Colonic mucosa (tissue), 4 donors: Measurements from ENCODE around the gene SI. TPM values are rescaled to one million over a fixed set of nuclear protein-coding genes. Genes with fewer than 3 reads are reported as not detected.

Source experiments
- DNase-seq: peaks from one replicate; pipeline ENCODE4 v3.0.0-alpha.2; 2020
- H3K27ac ChIP-seq: fragments of 200-600 bp; one replicate; pipeline ENCODE4 v1.8.0; 2021
- H3K27me3 ChIP-seq: fragments of 200-600 bp; one replicate; pipeline ENCODE4 v1.8.0; 2021
- H3K36me3 ChIP-seq: fragments of 200-600 bp; one replicate; pipeline ENCODE4 v1.8.0; 2021
- H3K4me1 ChIP-seq: fragments of 200-600 bp; one replicate; pipeline ENCODE4 v1.8.0; 2021; ENCODE audit warnings: mild to moderate bottlenecking
- H3K4me3 ChIP-seq: fragments of 200-600 bp; one replicate; pipeline ENCODE4 v1.8.0; 2021
- H3K9ac ChIP-seq, 2 donors: one replicate each; pipeline ENCODE4 v1.7.0; 2013; ENCODE audit warnings: control low read depth in 2 of 2, low read depth in 2 of 2, low read length in 2 of 2
- H3K9me3 ChIP-seq: fragments of 200-600 bp; one replicate; pipeline ENCODE4 v1.8.0; 2021
- CTCF ChIP-seq: fragments of 200-600 bp; IDR thresholded peaks from one replicate; pipeline ENCODE4 v1.8.0; 2022; ENCODE audit warnings: antibody characterized with exemption, mild to moderate bottlenecking
- intact Hi-C: fragments of 100-400 bp; cut with DNase I; formaldehyde crosslinking; loops from one replicate; pipeline ENCODE4 v1.14.1; 2022
- total RNA-seq, 2 donors: library from RNA; stranded (reverse); fragmentation: NEBNext Ultra II Directional in 1 of 2; extraction: Animal tissue kit (Norgen Biotek cat#: 25700) in 1 of 2; gene quantifications; one replicate each; pipeline ENCODE4 v1.2.1, GENCODE V29; 2021
- donor health status: healthy.
- donor health status: DM: no; HTN: no; CAD: no.
- donor health status: DM: no; HTN: no; CAD: no.

The SI gene
- total RNA-seq, 2 donors from 2014 or later: 42.4 to 66.1 TPM

GRCh38 chr3:165075695-165076094 is 2.6 kb downstream of the SI start:
- no peaks in the 10 kb centered on the region for H3K4me1 ChIP-seq
- no peak for DNase-seq
- H3K4me3 ChIP-seq: no peak overlapping the region
- no peak overlapping the region for H3K27ac ChIP-seq
- H3K27me3 ChIP-seq: no peaks in the 10 kb centered on the region
- no peak overlapping the region for H3K9ac ChIP-seq
- no peaks in the 10 kb centered on the region for H3K9me3 ChIP-seq
- no peak for TF ChIP-seq CTCF
- intact Hi-C loops: loop anchor here (10.0 kb wide), 1 partner anchor 109 kb away; no protein-coding TSS in a partner anchor
- H3K36me3 ChIP-seq: no peaks in the 10 kb centered on the region

- Histone ChIP-seq H3K36me3 (no peaks in the 10 kb centered on the region), H3K4me1 (no peaks in the 10 kb centered on the region), H3K9me3 (no peaks in the 10 kb centered on the region), H3K4me3 (no peak overlapping the region), H3K9ac (no peak overlapping the region), H3K27ac (no peak overlapping the region), H3K27me3 (no peaks in the 10 kb centered on the region)
- DNase-seq: no peak
- TF ChIP-seq CTCF: no peak
- intact Hi-C loops: loop anchor here (10.0 kb wide), 1 partner anchor 114 kb away; no protein-coding TSS in a partner anchor
Observed at GRCh38 chr3:165070682-165071081, 7.6 kb downstream of the SI start.

GRCh38 chr3:165056510-165056909 is 21.8 kb downstream of the SI start:
- TF ChIP-seq CTCF: no peak
- intact Hi-C loops: no loop called here
- Histone ChIP-seq H3K4me1 (no peaks in the 10 kb centered on the region), H3K27ac (no peak overlapping the region), H3K9me3 (no peaks in the 10 kb centered on the region), H3K36me3 (no peaks in the 10 kb centered on the region), H3K27me3 (no peaks in the 10 kb centered on the region), H3K9ac (no peak overlapping the region), H3K4me3 (no peak overlapping the region)
- DNase-seq: no peak

- intact Hi-C loops: no loop called here
- H3K9me3 ChIP-seq: no peaks in the 10 kb centered on the region
- TF ChIP-seq CTCF: no peak
- no peaks in the 10 kb centered on the region for H3K27me3 ChIP-seq
- no peak overlapping the region for H3K27ac ChIP-seq
- no peak for DNase-seq
- H3K4me3 ChIP-seq: no peak overlapping the region
- H3K4me1 ChIP-seq: no peaks in the 10 kb centered on the region
- no peak overlapping the region for H3K9ac ChIP-seq
- H3K36me3 ChIP-seq: no peaks in the 10 kb centered on the region
Observed at GRCh38 chr3:165040186-165040585, 38.1 kb downstream of the SI start.

- no peaks in the 10 kb centered on the region for H3K9me3 ChIP-seq
- no peak overlapping the region for H3K9ac ChIP-seq
- H3K4me3 ChIP-seq: no peak overlapping the region
- intact Hi-C loops: no loop called here
- no peak for TF ChIP-seq CTCF
- H3K36me3 ChIP-seq: no peaks in the 10 kb centered on the region
- H3K27me3 ChIP-seq: no peaks in the 10 kb centered on the region
- no peak overlapping the region for H3K27ac ChIP-seq
- H3K4me1 ChIP-seq: no peaks in the 10 kb centered on the region
- DNase-seq: no peak
Observed at GRCh38 chr3:165011557-165011956, 66.7 kb downstream of the SI start.

GRCh38 chr3:164984947-164985346 is 93.3 kb downstream of the SI start:
- intact Hi-C loops: no loop called here
- no peak for TF ChIP-seq CTCF
- no peak for DNase-seq

More at GRCh38 chr3:164984947-164985346, 93.3 kb downstream of the SI start:
- Histone ChIP-seq H3K27ac (no peak overlapping the region), H3K9ac (no peak overlapping the region), H3K4me1 (no peaks in the 10 kb centered on the region), H3K27me3 (no peaks in the 10 kb centered on the region), H3K4me3 (no peak overlapping the region), H3K36me3 (no peaks in the 10 kb centered on the region), H3K9me3 (no peaks in the 10 kb centered on the region)
